Measurements from ENCODE around the gene PGBD2. TPM values are rescaled to one million over a fixed set of nuclear protein-coding genes. Genes with fewer than 3 reads are reported as not detected.

The PGBD2 gene
- total and polyA plus RNA-seq, 9 of the 15 experiments (the other 6 are each of a cell fraction or from before 2014, with no cell fraction given), result 11.9 to 21.8 (median 14.7) TPM

- TF ChIP-seq TAF1 (IDR thresholded peaks at IDR 0.05; ENCODE audit: control insufficient read depth, extremely low read depth, insufficient read depth, low read length, severe bottlenecking) (no peak), PCBP1 (IDR thresholded peaks at IDR 0.05; ENCODE audit: low read depth, low read length, poor library complexity, severe bottlenecking) (no peak), SNIP1 (IDR thresholded peaks at IDR 0.05; ENCODE audit: low read depth) (no peak), STAT5B (CRISPR knock-in tag; IDR thresholded peaks at IDR 0.05) (no peak), MCM3 (IDR thresholded peaks at IDR 0.05) (no peak), ZKSCAN1 (IDR thresholded peaks at IDR 0.05; ENCODE audit: low read depth, low read length) (0 out of 2 replicates have a peak, but pooled peaks have one; percentile 27), SMAD4 (CRISPR knock-in tag; conservative IDR thresholded peaks at IDR 0.05) (peak; percentile 48; the same call in 1 of the 2 replicates), KAT2B (IDR thresholded peaks at IDR 0.05; ENCODE audit: low read depth, low read length) (no peak), MAFG (tag; conservative IDR thresholded peaks at IDR 0.05) (no peak; the same call in 1 of the 2 replicates), MIER1 (IDR thresholded peaks at IDR 0.05; ENCODE audit: low read depth) (no peak), ZNF583 (CRISPR knock-in tag; IDR thresholded peaks at IDR 0.05) (no peak), MLLT1 (IDR thresholded peaks at IDR 0.05) (peak; percentile 27 to 67; a peak in 2 of 4 replicates), ZNF518B (CRISPR knock-in tag; IDR thresholded peaks at IDR 0.05) (no peak), SMARCB1 (IDR thresholded peaks at IDR 0.05; ENCODE audit: insufficient read length, low read depth) (no peak), COPS2 (conservative IDR thresholded peaks at IDR 0.05) (no peak), GTF2B (IDR thresholded peaks at IDR 0.05; ENCODE audit: extremely low read depth, insufficient read length) (no peak)
- TF ChIP-seq, protein P1, sequence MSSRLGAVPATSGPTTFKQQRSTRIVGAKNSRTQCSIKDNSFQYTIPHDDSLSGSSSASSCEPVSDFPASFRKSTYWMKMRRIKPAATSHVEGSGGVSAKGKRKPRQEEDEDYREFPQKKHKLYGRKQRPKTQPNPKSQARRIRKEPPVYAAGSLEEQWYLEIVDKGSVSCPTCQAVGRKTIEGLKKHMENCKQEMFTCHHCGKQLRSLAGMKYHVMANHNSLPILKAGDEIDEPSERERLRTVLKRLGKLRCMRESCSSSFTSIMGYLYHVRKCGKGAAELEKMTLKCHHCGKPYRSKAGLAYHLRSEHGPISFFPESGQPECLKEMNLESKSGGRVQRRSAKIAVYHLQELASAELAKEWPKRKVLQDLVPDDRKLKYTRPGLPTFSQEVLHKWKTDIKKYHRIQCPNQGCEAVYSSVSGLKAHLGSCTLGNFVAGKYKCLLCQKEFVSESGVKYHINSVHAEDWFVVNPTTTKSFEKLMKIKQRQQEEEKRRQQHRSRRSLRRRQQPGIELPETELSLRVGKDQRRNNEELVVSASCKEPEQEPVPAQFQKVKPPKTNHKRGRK (tag; IDR thresholded peaks at IDR 0.05), result no peak
Observed at GRCh38 chr1:248873993-248874533, 32.0 kb upstream of the PGBD2 start (continued).
